ENCODE results near the gene TBCCD1.
"Not testable (repeated sequence)": the region's sequence is repeated elsewhere in the genome, so short reads cannot be mapped to it uniquely, and the experiment has no call there.

Gene TBCCD1

GRCh38 chr3:186519021-186519658, 48.0 kb downstream of the TBCCD1 start:
- no peak for DNase-seq (ENCODE audit: low read depth)

- DNase-seq (ENCODE audit: low read depth), result no peak
These were observed 49.9 kb downstream of the TBCCD1 start for GRCh38 chr3:186517218-186517617.

- DNase-seq (ENCODE audit: low read depth), result no peak
These were observed 50.5 kb downstream of the TBCCD1 start for GRCh38 chr3:186516646-186517045.

- DNase-seq (ENCODE audit: low read depth), result no peak
These were observed 52.0 kb downstream of the TBCCD1 start for GRCh38 chr3:186515125-186515524.

- peak; percentile 43 for DNase-seq (ENCODE audit: low read depth)
These were observed 52.7 kb downstream of the TBCCD1 start for GRCh38 chr3:186514296-186515002.

- no peak for DNase-seq (ENCODE audit: low read depth)
These were observed 53.8 kb downstream of the TBCCD1 start for GRCh38 chr3:186513386-186513785.

- no peak for DNase-seq (ENCODE audit: low read depth)
These were observed 54.4 kb downstream of the TBCCD1 start for GRCh38 chr3:186512570-186513302.

GRCh38 chr3:186511702-186512101, 55.4 kb downstream of the TBCCD1 start:
- DNase-seq (ENCODE audit: low read depth), result no peak

- no peak for DNase-seq (ENCODE audit: low read depth)
These were observed 55.9 kb downstream of the TBCCD1 start for GRCh38 chr3:186511245-186511644.

GRCh38 chr3:186510374-186511079, 56.6 kb downstream of the TBCCD1 start:
- no peak for DNase-seq (ENCODE audit: low read depth)

- no peak for DNase-seq (ENCODE audit: low read depth)
These were observed 57.7 kb downstream of the TBCCD1 start for GRCh38 chr3:186509423-186509822.

GRCh38 chr3:186506857-186507256, 60.3 kb downstream of the TBCCD1 start:
- no peak for DNase-seq (ENCODE audit: low read depth)

GRCh38 chr3:186506191-186506739, 60.9 kb downstream of the TBCCD1 start:
- DNase-seq (ENCODE audit: low read depth), result no peak

GRCh38 chr3:186502966-186503712, 64.0 kb downstream of the TBCCD1 start:
- DNase-seq (ENCODE audit: low read depth), result no peak

- no peak for DNase-seq (ENCODE audit: low read depth)
These were observed 64.8 kb downstream of the TBCCD1 start for GRCh38 chr3:186502138-186502948.

GRCh38 chr3:186499949-186500348, 67.2 kb downstream of the TBCCD1 start:
- not testable (repeated sequence) for DNase-seq (ENCODE audit: low read depth)

- not testable (repeated sequence) for DNase-seq (ENCODE audit: low read depth)
These were observed 69.1 kb downstream of the TBCCD1 start for GRCh38 chr3:186498022-186498421.

GRCh38 chr3:186497608-186498007, 69.5 kb downstream of the TBCCD1 start:
- no peak for DNase-seq (ENCODE audit: low read depth)

- no peak for DNase-seq (ENCODE audit: low read depth)
These were observed 70.5 kb downstream of the TBCCD1 start for GRCh38 chr3:186496635-186497034.

Data from ELR (cell line).